HG03575 (cell line): ENCODE data around the gene NRF1.
"Not testable (repeated sequence)": the region's sequence is repeated elsewhere in the genome, so short reads cannot be mapped to it uniquely, and the experiment has no call there.

Experiments used
- ATAC-seq: cut with Tn5 transposase; IDR thresholded peaks from one replicate; pipeline ENCODE4 v1.9.1; 2021; ENCODE audit not compliant: unreplicated experiment, insufficient number of reproducible peaks, low FRiP score; ENCODE audit errors: extremely low read depth

The NRF1 gene

GRCh38 chr7:129670656-129671055 is 59.1 kb downstream of the NRF1 start:
- no peak for ATAC-seq

- no peak for ATAC-seq
These were observed 59.7 kb downstream of the NRF1 start for GRCh38 chr7:129671266-129671665.

DNA sequence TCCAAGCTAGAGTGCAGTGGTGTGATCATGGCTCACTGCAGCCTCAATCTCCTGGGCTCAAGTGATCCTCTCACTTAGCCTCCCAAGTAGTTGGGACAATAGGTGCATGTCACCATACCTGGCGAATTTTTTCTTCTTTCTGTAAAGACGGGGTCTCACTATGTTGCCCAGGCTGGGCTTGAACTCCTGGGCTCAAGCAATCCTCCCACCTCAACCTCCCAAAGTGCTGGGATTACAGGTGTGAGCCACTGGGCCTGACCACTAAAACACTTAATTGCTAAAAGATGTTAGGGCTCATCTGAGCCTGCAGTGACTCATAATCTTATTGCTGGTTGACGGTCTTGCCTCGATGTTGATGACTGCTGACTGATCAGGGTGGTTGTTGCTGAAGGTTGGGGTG is 63.0 kb downstream of the NRF1 start:
- ATAC-seq, result not testable (repeated sequence)

DNA sequence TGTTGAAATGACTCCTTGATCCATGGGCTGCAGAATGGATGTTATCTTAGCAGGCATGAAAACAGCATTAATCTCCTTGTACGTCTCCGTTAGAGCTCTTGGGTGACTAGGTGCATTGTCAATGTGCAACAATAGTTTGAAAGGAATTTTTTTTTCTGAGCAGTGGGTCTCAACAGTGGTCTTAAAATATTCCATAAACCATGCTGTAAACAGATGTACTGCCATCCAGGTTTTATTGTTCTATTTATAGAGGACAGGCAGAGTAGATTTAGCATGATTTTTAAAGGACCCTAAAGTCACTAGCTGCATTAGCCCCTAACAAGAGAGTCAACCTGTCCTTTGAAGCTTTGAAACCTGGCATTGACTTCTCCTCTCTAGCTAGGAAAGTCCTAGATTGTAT is 64.0 kb downstream of the NRF1 start:
- no peak for ATAC-seq

GRCh38 chr7:129676017-129676897 is 64.7 kb downstream of the NRF1 start:
- no peak for ATAC-seq

- ATAC-seq, result no peak
These were observed 66.3 kb downstream of the NRF1 start for GRCh38 chr7:129677796-129678195.

DNA sequence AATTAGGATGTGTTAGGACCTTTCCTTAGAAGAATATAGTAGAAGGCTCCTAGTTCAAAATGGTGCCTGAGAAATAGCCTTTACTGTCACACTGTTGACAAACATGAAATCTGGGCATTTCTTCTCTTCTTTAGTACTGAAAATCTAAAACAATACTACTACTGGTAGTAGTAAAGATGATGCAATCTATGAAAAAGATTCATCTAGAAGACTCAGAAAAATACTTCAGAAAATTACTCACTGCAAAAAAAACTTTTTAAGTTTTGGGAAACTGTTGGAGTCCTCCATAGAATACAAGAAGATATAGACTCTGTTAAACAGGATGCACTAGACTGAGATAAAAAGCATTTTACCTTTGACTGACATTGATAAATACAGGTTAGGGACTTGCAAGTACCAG is 67.1 kb downstream of the NRF1 start:
- ATAC-seq, result no peak

GRCh38 chr7:129680400-129680799 is 68.9 kb downstream of the NRF1 start:
- ATAC-seq, result no peak

- no peak for ATAC-seq
These were observed 73.3 kb downstream of the NRF1 start for GRCh38 chr7:129684777-129685176.

DNA sequence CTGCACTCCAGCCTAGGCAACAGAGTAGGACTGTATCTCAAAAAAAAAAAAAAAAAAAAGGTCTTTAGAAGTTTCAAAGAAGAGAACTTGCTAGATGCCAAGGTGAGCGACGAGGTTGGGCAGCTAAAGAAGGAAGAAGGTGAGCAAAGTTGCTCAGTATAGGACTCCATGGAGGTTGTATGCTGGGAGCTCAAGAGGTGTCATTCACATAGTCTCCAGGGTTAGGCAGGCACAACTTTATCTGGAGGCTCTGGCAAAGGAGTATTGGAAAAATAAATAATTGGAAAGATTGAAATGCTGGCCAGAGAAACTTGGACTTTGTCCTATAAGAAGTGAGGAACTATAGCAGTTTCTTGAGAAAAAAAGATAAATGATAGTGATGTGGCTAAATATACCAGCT is 74.5 kb downstream of the NRF1 start:
- no peak for ATAC-seq

- ATAC-seq, result no peak
These were observed 77.1 kb downstream of the NRF1 start for GRCh38 chr7:129688503-129689222.

DNA sequence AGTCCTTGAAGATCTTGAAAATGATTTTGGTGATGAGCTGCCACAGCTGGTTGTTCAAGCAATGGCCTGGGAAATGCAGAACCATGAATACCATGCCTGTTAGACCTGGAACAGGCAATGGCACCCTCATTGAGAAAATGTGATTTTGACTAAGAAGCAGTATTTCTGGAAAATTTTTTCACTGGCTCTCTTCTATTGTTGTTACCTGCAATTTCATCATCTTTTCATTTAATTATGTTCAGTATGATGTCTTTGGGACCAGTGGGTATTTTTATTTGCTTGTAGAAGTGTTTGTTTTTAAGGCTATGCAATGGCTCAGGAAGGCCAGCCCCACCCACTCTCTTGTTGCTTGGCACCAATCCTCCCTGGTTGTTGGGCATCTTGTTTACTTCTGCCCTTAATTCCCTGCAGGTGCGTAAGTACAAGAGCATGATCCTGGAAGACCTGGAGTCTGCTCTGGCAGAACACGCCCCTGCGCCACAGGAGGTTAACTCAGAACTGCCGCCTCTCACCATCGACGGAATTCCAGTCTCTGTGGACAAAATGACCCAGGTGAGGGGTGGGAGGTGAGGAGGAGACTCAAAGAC is 78.6 kb downstream of the NRF1 start:
- ATAC-seq, result no peak

- ATAC-seq, result no peak
These were observed 79.2 kb downstream of the NRF1 start for GRCh38 chr7:129690701-129691100.

DNA sequence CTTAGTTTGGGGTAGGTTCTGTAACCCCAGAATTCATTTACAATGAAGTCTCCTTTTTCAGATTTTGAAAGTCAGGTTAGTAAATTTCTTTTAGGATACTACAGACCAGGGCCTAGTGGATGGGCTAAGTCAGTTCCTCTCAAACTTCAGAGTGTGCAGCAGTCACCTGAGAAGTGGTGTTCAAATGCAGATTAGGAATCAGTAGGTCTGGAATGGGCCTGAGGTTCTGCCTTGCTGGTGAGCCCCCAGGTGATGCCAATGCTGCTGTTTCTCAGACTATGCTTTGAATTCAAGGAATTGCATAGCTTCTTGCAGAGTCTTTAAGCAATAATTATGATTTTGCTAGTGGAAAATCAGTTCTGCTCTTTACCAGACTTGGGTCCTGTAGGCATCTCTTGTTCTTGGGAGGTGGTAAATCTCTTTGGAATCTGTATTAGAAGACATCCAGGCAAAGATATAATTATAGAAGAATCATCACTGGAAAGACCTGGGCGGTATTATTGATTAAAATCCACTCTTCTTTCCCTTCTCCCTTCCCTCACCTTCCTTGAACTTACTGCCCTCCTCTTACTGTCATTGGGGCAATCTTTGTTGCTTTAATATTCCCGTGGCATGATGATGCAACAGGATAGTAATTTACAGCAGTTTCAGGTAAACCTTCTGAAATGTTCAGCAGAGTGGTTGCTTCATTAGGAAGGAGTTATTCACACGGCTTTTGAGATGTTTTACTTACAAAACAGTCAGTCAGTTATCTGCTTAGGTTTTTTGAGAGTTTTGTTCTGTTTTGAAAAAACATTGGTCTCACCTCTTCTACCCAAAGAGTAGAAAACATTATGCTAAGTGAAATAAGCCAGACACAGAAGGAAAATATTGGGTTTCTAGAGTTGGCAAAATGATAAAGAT is 87.2 kb downstream of the NRF1 start:
- ATAC-seq, result no peak

DNA sequence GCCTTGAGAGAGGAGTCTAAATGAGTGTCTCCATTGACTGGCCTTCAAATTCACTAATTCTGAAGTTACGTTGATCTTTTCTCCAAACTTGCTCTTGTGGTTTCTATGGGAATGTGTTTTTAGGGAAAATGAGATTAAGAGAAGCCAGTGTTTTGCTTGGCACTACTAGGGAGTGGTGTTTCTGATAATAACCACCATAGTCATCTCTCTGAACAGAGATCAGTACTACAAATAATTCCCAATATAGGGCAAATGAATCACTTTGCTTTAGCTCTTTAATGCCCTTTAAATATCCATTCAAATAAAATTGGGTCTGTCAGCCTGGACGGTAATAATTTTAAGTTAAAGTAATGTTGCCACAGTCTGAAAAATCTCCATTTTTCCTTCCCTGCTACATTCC is 90.8 kb downstream of the NRF1 start:
- ATAC-seq, result no peak

DNA sequence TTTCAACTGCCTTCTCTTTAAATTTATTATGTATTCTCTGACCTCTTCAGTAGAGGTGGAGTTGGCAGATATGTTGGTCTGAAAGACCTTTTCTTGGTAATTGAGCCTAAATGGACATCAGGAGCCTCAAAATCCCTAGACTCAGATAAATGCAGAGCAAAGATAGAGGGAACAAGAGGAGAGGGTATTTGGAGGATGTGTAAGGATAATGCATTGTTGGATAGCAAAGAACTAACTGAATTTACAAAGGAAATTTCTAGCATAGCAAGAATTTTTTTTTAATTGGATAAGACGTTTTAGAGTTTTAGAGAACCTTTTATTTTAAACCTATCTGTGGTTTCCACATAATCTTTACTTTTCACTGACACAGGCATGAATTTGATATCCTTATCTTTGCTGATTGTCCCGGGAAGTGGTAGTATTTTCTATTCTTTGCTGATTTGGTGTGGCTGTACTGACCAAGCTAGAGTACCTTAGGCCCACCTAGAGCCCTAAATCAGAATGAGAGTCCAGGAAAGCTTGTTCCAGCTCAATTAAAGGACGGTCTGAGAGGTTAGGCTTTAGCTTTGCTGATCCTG is 91.3 kb downstream of the NRF1 start:
- no peak for ATAC-seq

DNA sequence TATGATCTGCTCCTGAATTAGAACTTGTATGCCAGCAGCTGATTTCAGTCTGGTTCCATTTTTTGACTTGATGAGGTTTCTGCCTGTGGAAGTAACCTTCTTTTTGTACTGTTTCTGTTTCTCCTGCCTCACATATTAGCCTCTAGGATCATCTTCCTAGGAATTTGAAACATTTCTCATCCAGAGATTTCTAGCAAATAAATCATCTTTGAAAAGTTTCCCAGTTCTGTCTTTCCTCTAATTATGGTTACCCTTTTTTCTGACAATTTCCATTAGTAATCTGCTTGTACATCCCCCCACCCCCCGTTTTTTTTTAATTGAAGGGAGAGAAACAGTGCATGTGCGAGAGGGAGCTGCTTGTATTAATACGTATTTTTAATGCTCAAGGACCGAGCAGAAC is 92.2 kb downstream of the NRF1 start:
- no peak for ATAC-seq

DNA sequence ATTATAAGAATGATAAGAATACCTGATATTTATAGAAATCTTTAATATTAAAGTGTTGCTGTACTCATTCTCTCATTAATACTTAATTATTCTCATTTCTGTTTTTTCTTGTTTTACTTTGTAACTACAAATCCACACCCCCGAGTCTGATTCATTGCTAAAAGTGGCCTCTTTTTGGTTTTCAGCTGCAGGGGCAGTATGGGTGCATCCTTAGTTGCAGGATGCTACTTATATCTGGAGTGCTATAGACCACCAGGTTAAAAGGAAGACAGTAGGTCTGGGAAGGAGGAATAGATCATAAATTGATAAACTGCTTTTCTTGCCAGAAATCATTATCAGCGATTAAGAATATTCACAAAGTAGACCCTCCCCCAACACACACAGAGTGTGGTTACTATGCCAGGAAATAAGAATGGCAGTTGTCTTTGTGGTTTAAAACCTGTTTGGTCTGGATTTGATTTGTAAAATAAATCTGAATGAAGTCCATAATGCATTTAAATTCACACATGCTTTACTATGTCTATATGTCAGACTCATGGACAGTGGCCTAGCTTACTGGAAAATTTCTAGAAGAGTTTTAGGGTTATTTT is 96.5 kb downstream of the NRF1 start:
- ATAC-seq, result no peak
